ENCODE measurements around the gene ABCB7.

GRCh38 chrX:75096331-75096730 lies 59.8 kb downstream of the ABCB7 start:
- TF ChIP-seq ARNTL (CRISPR knock-in tag; IDR thresholded peaks at IDR 0.05; ENCODE audit: borderline replicate concordance, low read depth) (no peak), ZFP3 (CRISPR knock-in tag; IDR thresholded peaks at IDR 0.05) (no peak), RARB (CRISPR knock-in tag; IDR thresholded peaks at IDR 0.05) (no peak), TCF4 (CRISPR knock-in tag; IDR thresholded peaks at IDR 0.05; ENCODE audit: borderline replicate concordance) (no peak), BACH2 (CRISPR knock-in tag; IDR thresholded peaks at IDR 0.05; ENCODE audit: borderline replicate concordance) (no peak), POU6F1 (CRISPR knock-in tag; IDR thresholded peaks at IDR 0.05; ENCODE audit: borderline replicate concordance, low read depth) (no peak), ISL1 (CRISPR knock-in tag; IDR thresholded peaks at IDR 0.05) (no peak), CREB5 (CRISPR knock-in tag; IDR thresholded peaks at IDR 0.05; ENCODE audit: low read depth) (no peak), GLIS3 (CRISPR knock-in tag; IDR thresholded peaks at IDR 0.05) (no peak), CSRNP3 (CRISPR knock-in tag; IDR thresholded peaks at IDR 0.05) (no peak), OSR1 (CRISPR knock-in tag; IDR thresholded peaks at IDR 0.05) (no peak), PATZ1 (CRISPR knock-in tag; IDR thresholded peaks at IDR 0.05; ENCODE audit: borderline replicate concordance) (no peak), TSHZ2 (CRISPR knock-in tag; IDR thresholded peaks at IDR 0.05) (no peak), ZNF8 (CRISPR knock-in tag; IDR thresholded peaks at IDR 0.05) (no peak)

Measured in SK-N-SH treated with all-trans-retinoic acid at 6 μM for 48 hours (cell line).